Natural killer cell (primary cell): ENCODE data around the gene C6orf62. TPM values are rescaled to one million over a fixed set of nuclear protein-coding genes. Genes with fewer than 3 reads are reported as not detected.
A peak's percentile ranks its signal among the peaks of the same experiment; 100 is the strongest.

ENCODE experiments used
- ATAC-seq, 3 donors: fragments of 150-1000 bp in 2 of 3; fragments of 200-7000 bp in 1 of 3; cut with Tn5 transposase; 1 replicate in 1 of 3; 2 replicates in 2 of 3; pipeline ENCODE4 v1.10.0; 2021; ENCODE audit warnings: mild to moderate bottlenecking in 2 of 3, moderate library complexity in 2 of 3
- DNase-seq, 2 donors: peaks; one replicate each; pipeline versions ENCODE4 v3.0.0 to v3.0.0-alpha.2; 2013 to 2021; ENCODE audit warnings: mixed read lengths in 1 of 2
- H3K27ac ChIP-seq: one replicate; pipeline ENCODE4 v1.5.1; 2013; ENCODE audit warnings: mild to moderate bottlenecking, low read length
- H3K27me3 ChIP-seq: one replicate; pipeline ENCODE4 v1.6.1; 2013; ENCODE audit warnings: low read length; ENCODE audit not compliant: control insufficient read depth, insufficient read depth
- H3K36me3 ChIP-seq: one replicate; pipeline ENCODE4 v1.6.1; 2013; ENCODE audit warnings: low read length; ENCODE audit not compliant: control insufficient read depth, insufficient read depth
- H3K4me1 ChIP-seq: one replicate; pipeline ENCODE4 v1.6.1; 2013; ENCODE audit warnings: low read length; ENCODE audit not compliant: control insufficient read depth, insufficient read depth
- H3K4me3 ChIP-seq: one replicate; pipeline ENCODE4 v1.5.1; 2013; ENCODE audit warnings: low read length
- H3K9me3 ChIP-seq: one replicate; pipeline ENCODE4 v1.6.1; 2013; ENCODE audit warnings: low read length; ENCODE audit not compliant: control insufficient read depth, insufficient read depth
- H3K27ac Mint-ChIP-seq, 2 donors: one replicate each; pipeline ENCODE4 v1.8.0; 2022; ENCODE audit warnings: mild to moderate bottlenecking in 2 of 2, mixed read lengths in 2 of 2, moderate library complexity in 1 of 2
- H3K27me3 Mint-ChIP-seq, 2 donors: one replicate each; pipeline ENCODE4 v1.8.0; 2022; ENCODE audit warnings: low read depth in 2 of 2, mixed read lengths in 2 of 2
- H3K36me3 Mint-ChIP-seq: one replicate; pipeline ENCODE4 v1.8.0; 2022; ENCODE audit warnings: mixed read lengths
- H3K4me1 Mint-ChIP-seq, 2 donors: one replicate each; pipeline ENCODE4 v1.8.0; 2022; ENCODE audit warnings: mixed read lengths in 2 of 2
- H3K4me3 Mint-ChIP-seq: one replicate; pipeline ENCODE4 v1.8.0; 2022; ENCODE audit warnings: mild to moderate bottlenecking, moderate library complexity, mixed read lengths
- H3K9me3 Mint-ChIP-seq, 2 donors: one replicate each; pipeline ENCODE4 v1.8.0; 2022; ENCODE audit warnings: mixed read lengths in 2 of 2
- WGBS: methylation state at CpG from one replicate; pipeline ENCODE4 v1.1.7; 2013; ENCODE audit warnings: missing lambda C conversion rate; ENCODE audit not compliant: insufficient coverage; 5-methylcytosine and 5-hydroxymethylcytosine counted together
- intact Hi-C: fragments of 100-400 bp; cut with micrococcal nuclease; formaldehyde crosslinking; loops from one replicate; pipeline ENCODE4 v1.14.2; 2022
- total RNA-seq, 4 donors: library from RNA; stranded (reverse); fragments of 120-200 nt in 1 of 4; gene quantifications; one replicate each; pipeline versions ENCODE4 v1.2.3 to v1.2.4, GENCODE V29; 2013 to 2022
- TF ChIP-seq, protein P1 (sequence below): fragments of 200-600 bp; IDR thresholded peaks from one replicate; pipeline ENCODE4 v1.8.0; 2022; ENCODE audit warnings: antibody characterized with exemption

Gene C6orf62
- total RNA-seq, 3 donors from 2014 or later (not counting 1 experiment from before 2014, with no cell fraction given) = 129 to 163 (median 130) TPM

DNA sequence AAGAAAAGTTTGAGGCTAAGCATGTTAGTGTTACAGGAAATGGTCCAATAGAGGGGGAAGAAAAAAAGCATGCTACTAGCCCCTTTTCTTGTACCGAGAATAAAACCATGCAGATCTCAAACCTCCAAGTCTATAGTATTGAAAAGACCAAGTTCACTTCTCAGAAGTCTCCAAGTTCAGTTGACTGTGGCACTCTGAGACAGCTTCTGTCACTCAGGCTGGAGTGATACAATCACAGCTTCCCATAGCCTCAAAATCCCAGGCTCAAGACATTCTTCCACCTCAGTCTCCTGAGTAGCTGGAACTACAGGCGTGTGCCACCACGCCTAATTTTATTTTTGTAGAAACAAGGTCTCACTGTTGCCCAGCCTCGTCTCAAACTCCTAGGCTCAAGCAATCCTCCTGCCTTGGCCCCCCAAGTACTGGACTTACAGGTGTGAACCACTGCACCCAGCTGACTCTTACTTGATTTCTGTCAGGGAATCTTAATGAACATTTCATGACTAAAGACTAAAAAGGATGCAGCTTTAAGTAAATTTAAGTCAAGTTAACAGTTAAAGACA lies 16.2 kb downstream of the C6orf62 start:
- Mint-ChIP-seq H3K36me3 (peaks cover 32% of the 10 kb centered on the region), H3K27me3 (no peaks in the 10 kb centered on the region), H3K4me1 (peaks cover 19 to 30% of the 10 kb centered on the region in 2 donors), H3K27ac (peak overlapping the region; percentile 75 to 79), H3K9me3 (no peaks in the 10 kb centered on the region), H3K4me3 (no peak overlapping the region)
- H3K4me3 ChIP-seq = no peak overlapping the region
- DNase-seq (no peak), ATAC-seq (no peak)
- intact Hi-C loops = no loop called here
- no peaks in the 10 kb centered on the region for H3K27me3 ChIP-seq
- no peak overlapping the region for H3K27ac ChIP-seq
- WGBS = 87% methylated on average over 4 of the region's 4 CpGs
- no peaks in the 10 kb centered on the region for H3K9me3 ChIP-seq
- TF ChIP-seq, protein P1, sequence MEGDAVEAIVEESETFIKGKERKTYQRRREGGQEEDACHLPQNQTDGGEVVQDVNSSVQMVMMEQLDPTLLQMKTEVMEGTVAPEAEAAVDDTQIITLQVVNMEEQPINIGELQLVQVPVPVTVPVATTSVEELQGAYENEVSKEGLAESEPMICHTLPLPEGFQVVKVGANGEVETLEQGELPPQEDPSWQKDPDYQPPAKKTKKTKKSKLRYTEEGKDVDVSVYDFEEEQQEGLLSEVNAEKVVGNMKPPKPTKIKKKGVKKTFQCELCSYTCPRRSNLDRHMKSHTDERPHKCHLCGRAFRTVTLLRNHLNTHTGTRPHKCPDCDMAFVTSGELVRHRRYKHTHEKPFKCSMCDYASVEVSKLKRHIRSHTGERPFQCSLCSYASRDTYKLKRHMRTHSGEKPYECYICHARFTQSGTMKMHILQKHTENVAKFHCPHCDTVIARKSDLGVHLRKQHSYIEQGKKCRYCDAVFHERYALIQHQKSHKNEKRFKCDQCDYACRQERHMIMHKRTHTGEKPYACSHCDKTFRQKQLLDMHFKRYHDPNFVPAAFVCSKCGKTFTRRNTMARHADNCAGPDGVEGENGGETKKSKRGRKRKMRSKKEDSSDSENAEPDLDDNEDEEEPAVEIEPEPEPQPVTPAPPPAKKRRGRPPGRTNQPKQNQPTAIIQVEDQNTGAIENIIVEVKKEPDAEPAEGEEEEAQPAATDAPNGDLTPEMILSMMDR = no peak
- peaks cover 61% of the 10 kb centered on the region for H3K36me3 ChIP-seq
- no peaks in the 10 kb centered on the region for H3K4me1 ChIP-seq

DNA sequence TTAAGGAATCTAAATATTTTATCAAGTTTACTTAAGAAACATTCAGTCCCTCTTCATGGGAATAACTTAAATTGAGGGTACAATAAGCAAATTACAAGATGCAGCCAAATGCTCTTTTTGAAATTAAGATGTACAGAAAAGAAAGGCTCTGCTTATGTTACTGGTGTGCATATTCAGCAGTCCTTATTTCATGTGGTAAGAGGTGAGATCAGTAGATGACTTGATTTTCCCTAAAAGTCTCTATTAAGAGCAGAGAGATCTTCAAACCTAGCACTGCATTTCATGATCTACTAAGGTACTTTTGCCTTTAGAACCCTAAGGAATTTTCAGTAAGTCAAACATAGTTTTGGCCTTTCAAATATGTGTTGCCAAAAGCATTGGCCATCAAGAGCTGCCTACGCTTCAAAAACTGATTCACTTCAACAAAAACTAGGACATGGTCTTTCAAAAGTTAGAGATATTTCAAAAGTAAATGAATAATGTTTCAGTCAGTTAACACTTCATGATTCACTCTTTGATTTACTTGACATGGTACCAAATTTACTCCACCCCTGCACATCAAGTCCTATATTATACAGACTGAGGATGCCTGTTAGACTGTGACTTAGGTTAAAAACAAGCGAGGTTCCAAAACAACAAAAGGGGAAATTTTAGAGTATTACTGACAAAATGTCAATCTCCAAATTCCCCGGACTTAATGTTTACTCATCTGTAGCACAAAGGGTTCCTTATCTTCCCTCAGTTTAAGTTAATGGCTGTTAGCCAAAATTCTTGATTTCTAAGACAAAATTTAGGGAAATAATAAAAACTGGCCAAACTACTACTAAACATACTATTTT lies 19.2 kb downstream of the C6orf62 start:
- Histone ChIP-seq H3K9me3 (no peaks in the 10 kb centered on the region), H3K27me3 (no peaks in the 10 kb centered on the region), H3K27ac (no peak overlapping the region), H3K4me3 (no peak overlapping the region), H3K36me3 (peaks cover 32% of the 10 kb centered on the region), H3K4me1 (no peaks in the 10 kb centered on the region)
- H3K36me3 Mint-ChIP-seq = peaks cover 14% of the 10 kb centered on the region
- WGBS = 60% methylated on average over 1 of the region's 3 CpGs
- peaks cover 17 to 30% of the 10 kb centered on the region in 2 donors for H3K4me1 Mint-ChIP-seq
- no peak overlapping the region for H3K4me3 Mint-ChIP-seq
- intact Hi-C loops = no loop called here
- no peaks in the 10 kb centered on the region for H3K27me3 Mint-ChIP-seq
- DNase-seq = no peak
- H3K9me3 Mint-ChIP-seq = no peaks in the 10 kb centered on the region
- TF ChIP-seq, protein P1 = no peak
- H3K27ac Mint-ChIP-seq = peak overlapping the region; percentile 75 to 79
- no peak for ATAC-seq

DNA sequence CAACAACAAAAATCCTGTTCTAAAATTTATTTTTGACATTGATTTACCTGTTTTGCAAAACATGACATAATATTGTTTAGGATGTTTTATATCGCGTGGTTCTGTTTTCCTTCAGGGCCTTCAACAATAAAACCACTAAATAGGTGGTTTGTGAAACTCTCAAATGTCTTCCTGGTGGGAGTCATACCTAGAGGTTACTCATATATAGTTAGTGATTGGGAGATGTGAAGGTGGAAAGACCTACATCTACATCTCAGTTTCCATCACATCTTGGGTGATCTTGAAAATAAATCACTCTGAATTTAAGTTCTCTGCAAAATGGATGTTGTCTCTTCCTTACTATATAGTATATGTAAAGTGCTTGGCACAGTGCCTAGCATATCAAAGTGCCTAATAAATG lies 22.9 kb downstream of the C6orf62 start:
- H3K9me3 Mint-ChIP-seq = no peaks in the 10 kb centered on the region
- Histone ChIP-seq H3K27ac (no peak overlapping the region), H3K4me1 (no peaks in the 10 kb centered on the region), H3K36me3 (peaks cover 5% of the 10 kb centered on the region), H3K9me3 (no peaks in the 10 kb centered on the region), H3K4me3 (no peak overlapping the region), H3K27me3 (no peaks in the 10 kb centered on the region)
- no peak for DNase-seq
- no peaks in the 10 kb centered on the region for H3K27me3 Mint-ChIP-seq
- intact Hi-C loops = no loop called here
- 100% methylated on average over 2 of the region's 2 CpGs for WGBS
- peaks cover 5 to 15% of the 10 kb centered on the region in 2 donors for H3K4me1 Mint-ChIP-seq
- TF ChIP-seq, protein P1 = no peak
- H3K36me3 Mint-ChIP-seq = no peaks in the 10 kb centered on the region
- H3K27ac Mint-ChIP-seq = peak overlapping the region in 1 of 2 donors; percentile 9
- no peak overlapping the region for H3K4me3 Mint-ChIP-seq
- no peak for ATAC-seq
